Measurements from ENCODE around the gene ASAH2.
"Not testable (repeated sequence)": the region's sequence is repeated elsewhere in the genome, so short reads cannot be mapped to it uniquely, and the experiment has no call there.

ASAH2 gene

DNA sequence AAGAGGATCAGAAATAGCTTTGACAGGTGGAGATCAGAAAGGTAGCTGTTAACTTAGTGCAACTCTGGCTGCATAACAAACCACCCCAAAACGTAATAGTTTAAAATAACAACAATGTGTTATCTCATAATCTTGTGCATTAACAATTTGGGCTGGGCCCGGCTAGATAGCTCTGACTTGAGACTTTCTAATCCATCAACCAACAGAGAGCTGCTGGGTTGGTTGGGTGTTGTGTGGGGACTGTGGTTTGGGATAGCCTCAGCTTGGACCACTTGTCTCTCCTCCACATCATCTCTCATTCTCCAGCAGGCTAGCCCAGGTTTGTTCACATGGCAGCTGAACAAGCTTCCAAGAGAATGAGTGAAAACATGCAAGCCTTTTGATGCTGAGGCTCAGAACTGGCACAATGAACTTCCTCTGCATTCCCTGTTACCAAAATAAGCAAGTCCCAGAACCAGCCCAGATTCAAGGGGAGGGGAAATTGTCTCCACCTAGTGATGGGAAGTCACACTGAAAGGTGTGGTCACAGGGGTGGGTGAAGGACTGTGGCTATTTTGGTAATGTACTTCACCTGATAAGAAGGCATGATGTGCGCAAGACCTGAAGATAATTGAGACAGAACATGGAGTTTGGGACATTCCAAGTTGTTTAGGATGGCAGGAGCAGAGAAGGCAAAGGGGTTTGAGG, 20.4 kb upstream of the ASAH2 start:
- no peak for DNase-seq
- no peaks in the 10 kb centered on the region for H3K9me3 ChIP-seq
- H3K27me3 ChIP-seq: no peaks in the 10 kb centered on the region; the same call in 1 of the 2 replicates
- no peak overlapping the region for H3K4me3 ChIP-seq (ENCODE audit: low read depth, low read length)
- H3K4me1 ChIP-seq: no peaks in the 10 kb centered on the region
- TF ChIP-seq, protein P1, sequence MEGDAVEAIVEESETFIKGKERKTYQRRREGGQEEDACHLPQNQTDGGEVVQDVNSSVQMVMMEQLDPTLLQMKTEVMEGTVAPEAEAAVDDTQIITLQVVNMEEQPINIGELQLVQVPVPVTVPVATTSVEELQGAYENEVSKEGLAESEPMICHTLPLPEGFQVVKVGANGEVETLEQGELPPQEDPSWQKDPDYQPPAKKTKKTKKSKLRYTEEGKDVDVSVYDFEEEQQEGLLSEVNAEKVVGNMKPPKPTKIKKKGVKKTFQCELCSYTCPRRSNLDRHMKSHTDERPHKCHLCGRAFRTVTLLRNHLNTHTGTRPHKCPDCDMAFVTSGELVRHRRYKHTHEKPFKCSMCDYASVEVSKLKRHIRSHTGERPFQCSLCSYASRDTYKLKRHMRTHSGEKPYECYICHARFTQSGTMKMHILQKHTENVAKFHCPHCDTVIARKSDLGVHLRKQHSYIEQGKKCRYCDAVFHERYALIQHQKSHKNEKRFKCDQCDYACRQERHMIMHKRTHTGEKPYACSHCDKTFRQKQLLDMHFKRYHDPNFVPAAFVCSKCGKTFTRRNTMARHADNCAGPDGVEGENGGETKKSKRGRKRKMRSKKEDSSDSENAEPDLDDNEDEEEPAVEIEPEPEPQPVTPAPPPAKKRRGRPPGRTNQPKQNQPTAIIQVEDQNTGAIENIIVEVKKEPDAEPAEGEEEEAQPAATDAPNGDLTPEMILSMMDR (IDR thresholded peaks at IDR 0.05; ENCODE audit: low read depth, low read length): no peak
- no peaks in the 10 kb centered on the region for H3K36me3 ChIP-seq

DNA sequence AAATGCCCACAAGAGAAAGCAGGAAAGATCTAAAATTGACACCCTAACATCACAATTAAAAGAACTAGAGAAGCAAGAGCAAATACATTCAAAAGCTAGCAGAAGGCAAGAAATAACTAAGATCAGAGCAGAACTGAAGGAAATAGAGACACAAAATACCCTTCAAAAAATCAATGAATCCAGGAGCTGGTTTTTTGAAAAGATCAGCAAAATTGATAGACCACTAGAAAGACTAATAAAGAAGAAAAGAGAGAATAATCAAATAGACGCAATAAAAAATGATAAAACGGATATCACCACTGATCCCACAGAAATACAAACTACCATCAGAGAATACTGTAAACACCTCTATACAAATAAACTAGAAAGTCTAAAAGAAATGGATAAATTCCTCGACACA, 16.6 kb upstream of the ASAH2 start:
- not testable (repeated sequence) for DNase-seq; H3K4me1 ChIP-seq; H3K27me3 ChIP-seq; H3K9me3 ChIP-seq; H3K36me3 ChIP-seq; H3K4me3 ChIP-seq (ENCODE audit: low read depth, low read length)

DNA sequence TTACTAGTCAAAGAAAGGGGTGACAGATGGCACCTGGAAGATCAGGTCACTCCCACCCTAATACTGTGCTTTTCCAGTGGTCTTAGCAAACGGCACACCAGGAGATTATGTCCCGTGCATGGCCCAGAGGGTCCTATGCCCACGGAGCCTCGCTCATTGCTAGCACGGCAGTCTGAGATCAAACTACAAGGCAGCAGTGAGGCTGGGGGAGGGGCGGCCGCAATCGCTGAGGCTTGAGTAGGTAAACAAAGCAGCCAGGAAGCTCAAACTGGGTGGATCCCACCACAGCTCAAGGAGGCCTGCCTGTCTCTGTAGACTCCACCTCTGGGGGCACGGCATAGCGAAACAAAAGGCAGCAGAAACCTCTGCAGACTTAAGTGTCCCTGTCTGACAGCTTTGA, 11.3 kb upstream of the ASAH2 start:
- H3K4me1 ChIP-seq; H3K27me3 ChIP-seq; H3K36me3 ChIP-seq; DNase-seq; H3K4me3 ChIP-seq (ENCODE audit: low read depth, low read length); H3K9me3 ChIP-seq: not testable (repeated sequence)

DNA sequence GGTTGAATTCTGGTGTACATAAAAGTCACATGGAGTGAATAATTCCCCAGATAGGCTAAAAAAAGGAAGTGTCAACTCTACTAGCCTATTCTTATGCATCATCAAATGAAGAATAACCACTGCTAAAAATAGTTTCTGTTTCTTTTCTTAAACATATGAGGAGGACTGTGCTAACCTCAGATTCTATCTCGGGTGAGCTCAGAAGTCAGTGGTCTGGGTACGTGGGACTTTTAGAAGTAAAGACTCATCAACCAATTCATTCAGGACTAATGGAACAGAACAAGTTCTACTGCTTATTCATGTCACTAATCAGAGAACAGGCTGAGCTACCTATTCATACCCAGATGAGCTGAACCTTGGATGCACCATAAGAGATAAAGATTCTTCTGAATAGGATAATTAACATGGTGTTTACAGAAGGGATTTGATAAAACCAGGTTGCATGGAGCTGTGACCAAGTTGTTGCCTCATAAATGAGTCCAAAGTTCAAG, 9.5 kb upstream of the ASAH2 start:
- Histone ChIP-seq H3K4me3 (ENCODE audit: low read depth, low read length) (no peak overlapping the region), H3K9me3 (no peaks in the 10 kb centered on the region), H3K36me3 (no peaks in the 10 kb centered on the region), H3K27me3 (peaks cover 3% of the 10 kb centered on the region), H3K4me1 (no peaks in the 10 kb centered on the region)
- DNase-seq: no peak
- TF ChIP-seq, protein P1 (IDR thresholded peaks at IDR 0.05; ENCODE audit: low read depth, low read length): no peak

DNA sequence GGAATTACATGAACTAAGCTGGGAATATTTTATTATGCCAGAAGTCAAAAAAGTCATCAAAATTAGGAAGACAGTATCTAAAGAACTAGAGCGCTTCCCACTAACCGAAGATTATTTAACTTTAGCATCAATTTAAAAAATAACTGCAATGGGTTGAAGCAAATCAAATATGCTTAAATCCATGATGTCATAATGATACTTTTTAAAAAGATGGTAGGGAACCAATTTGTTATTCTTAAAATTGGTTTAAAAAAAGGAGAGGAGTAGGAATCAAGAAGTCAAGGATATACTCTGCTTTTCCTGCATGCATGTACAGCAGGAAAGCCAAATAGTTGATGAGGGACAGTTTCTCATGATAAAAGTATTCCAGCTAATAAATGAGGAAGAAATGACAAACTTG, 3.2 kb upstream of the ASAH2 start:
- no peaks in the 10 kb centered on the region for H3K4me1 ChIP-seq
- no peaks in the 10 kb centered on the region for H3K9me3 ChIP-seq

DNA sequence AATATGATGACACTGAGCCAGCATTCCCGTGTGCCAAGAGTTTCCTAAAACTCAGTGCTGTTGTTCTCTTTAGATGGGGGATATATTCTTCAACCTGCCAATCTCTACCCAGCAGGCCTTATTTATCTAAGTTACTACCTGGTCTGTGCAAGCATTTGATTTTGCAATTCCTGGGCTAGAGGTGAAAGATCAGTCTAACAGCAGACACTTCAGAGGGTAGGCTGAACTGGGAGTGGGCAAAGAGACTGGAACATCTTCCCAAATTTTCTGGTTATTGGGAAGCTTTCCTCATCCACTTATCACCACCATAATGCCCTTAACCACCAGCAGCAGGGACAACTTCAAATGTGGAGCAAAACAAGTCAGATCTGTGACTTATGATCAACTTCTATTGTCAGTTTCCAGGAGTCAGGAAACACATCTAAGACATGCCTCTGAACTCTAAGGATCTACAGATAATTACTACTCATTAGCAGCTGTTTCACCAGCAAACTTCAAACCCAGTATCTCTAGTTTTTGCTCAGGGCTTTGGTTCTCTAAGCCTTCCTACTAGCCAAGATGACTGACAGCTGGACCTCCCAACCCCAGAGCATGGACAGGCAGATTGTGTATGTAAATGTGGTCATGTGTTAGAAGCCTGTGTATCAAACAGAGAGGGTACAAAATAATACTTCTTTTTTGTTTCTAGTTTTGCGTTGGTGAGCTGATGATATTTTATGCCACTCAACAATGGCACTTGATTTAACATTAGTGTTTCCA, 1.0 kb downstream of the ASAH2 start:
- DNase-seq: no peak
- Histone ChIP-seq H3K4me1 (no peaks in the 10 kb centered on the region), H3K36me3 (no peaks in the 10 kb centered on the region), H3K9me3 (no peaks in the 10 kb centered on the region), H3K27me3 (peaks cover 4% of the 10 kb centered on the region; the same call in 1 of the 2 replicates), H3K4me3 (ENCODE audit: low read depth, low read length) (no peak overlapping the region)
- TF ChIP-seq, protein P1 (IDR thresholded peaks at IDR 0.05; ENCODE audit: low read depth, low read length): no peak

More for the DNA sequence above, 3.2 kb upstream of the ASAH2 start:
- Histone ChIP-seq H3K4me3 (ENCODE audit: low read depth, low read length) (no peak overlapping the region), H3K27me3 (peaks cover 4% of the 10 kb centered on the region; the same call in 1 of the 2 replicates), H3K36me3 (no peaks in the 10 kb centered on the region)
- TF ChIP-seq, protein P1 (IDR thresholded peaks at IDR 0.05; ENCODE audit: low read depth, low read length): no peak
- no peak for DNase-seq

DNA sequence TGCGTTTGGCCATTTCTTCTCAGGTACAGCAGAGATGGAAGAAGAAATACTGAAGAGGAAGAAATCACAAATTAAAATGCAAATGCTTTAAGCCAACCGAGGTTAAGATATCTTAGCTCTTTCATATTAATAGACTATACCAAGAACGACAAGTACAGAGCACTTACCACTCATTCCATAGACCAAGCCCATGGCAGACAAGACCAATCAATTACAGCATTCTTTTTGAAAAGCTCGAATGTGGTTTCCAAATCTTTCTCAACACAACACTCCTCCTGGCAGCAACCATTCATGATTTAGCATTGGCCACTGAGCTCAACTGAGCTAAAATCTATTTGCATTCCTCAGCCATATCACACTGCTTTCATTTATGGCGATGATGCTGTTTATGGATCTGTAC, 2.7 kb downstream of the ASAH2 start:
- Histone ChIP-seq H3K4me3 (ENCODE audit: low read depth, low read length) (no peak overlapping the region), H3K36me3 (no peaks in the 10 kb centered on the region), H3K27me3 (peaks cover 4% of the 10 kb centered on the region; the same call in 1 of the 2 replicates), H3K9me3 (no peaks in the 10 kb centered on the region), H3K4me1 (no peaks in the 10 kb centered on the region)
- TF ChIP-seq, protein P1 (IDR thresholded peaks at IDR 0.05; ENCODE audit: low read depth, low read length): no peak
- DNase-seq: no peak

Measured in BE2C (cell line).